Activated CD4-positive, alpha-beta T cell treated with anti-CD3 and anti-CD28 coated beads for 36 hours (primary cell): ENCODE measurements around the gene HMCN2. TPM values are rescaled to one million over a fixed set of nuclear protein-coding genes. Genes with fewer than 3 reads are reported as not detected.

Experiments
- ATAC-seq: fragments of 200-7000 bp; cut with Tn5 transposase; one replicate; pipeline ENCODE4 v1.10.0; 2021; ENCODE audit warnings: mild to moderate bottlenecking, moderate library complexity
- CTCF ChIA-PET: fragments of 350-600 bp; sonication (Branson Sonifier 250); formaldehyde crosslinking; loops from one replicate; lab custom pipeline; 2021; ENCODE audit warnings: antibody characterized with exemption; lab: Charles Lee
- POLR2A ChIA-PET: fragments of 350-600 bp; sonication (Branson Sonifier 250); formaldehyde crosslinking; loops from one replicate; lab custom pipeline; 2021; ENCODE audit warnings: antibody characterized with exemption, inconsistent platforms; lab: Charles Lee
- DNase-seq: peaks from one replicate; pipeline ENCODE4 v3.0.0-alpha.2; 2020
- H3K27ac Mint-ChIP-seq: one replicate; pipeline ENCODE4 v1.8.0; 2021; ENCODE audit warnings: mixed read lengths
- H3K27me3 Mint-ChIP-seq: one replicate; pipeline ENCODE4 v1.8.0; 2021; ENCODE audit warnings: mixed read lengths
- H3K36me3 Mint-ChIP-seq: one replicate; pipeline ENCODE4 v1.8.0; 2021; ENCODE audit warnings: low read depth, mixed read lengths
- H3K4me1 Mint-ChIP-seq: one replicate; pipeline ENCODE4 v1.8.0; 2021; ENCODE audit warnings: mixed read lengths
- H3K4me3 Mint-ChIP-seq: one replicate; pipeline ENCODE4 v1.8.0; 2021; ENCODE audit warnings: mild to moderate bottlenecking, moderate library complexity, mixed read lengths
- H3K9me3 Mint-ChIP-seq: one replicate; pipeline ENCODE4 v1.8.0; 2021; ENCODE audit warnings: low read depth, mixed read lengths
- intact Hi-C, 2 experiments: fragments of 100-400 bp; cut with DNase I in 1 of 2; cut with micrococcal nuclease in 1 of 2; formaldehyde crosslinking; loops; one replicate each; pipeline versions ENCODE4 v1.14.2 to v1.15.1; 2022 to 2024; cut with DNase I, micrococcal nuclease
- total RNA-seq, 2 experiments: library from RNA; stranded (reverse); gene quantifications; one replicate each; pipeline ENCODE4 v1.2.3, GENCODE V29; 2021

Gene HMCN2
- total RNA-seq, 2 experiments from 2014 or later = 0.05 TPM

DNA sequence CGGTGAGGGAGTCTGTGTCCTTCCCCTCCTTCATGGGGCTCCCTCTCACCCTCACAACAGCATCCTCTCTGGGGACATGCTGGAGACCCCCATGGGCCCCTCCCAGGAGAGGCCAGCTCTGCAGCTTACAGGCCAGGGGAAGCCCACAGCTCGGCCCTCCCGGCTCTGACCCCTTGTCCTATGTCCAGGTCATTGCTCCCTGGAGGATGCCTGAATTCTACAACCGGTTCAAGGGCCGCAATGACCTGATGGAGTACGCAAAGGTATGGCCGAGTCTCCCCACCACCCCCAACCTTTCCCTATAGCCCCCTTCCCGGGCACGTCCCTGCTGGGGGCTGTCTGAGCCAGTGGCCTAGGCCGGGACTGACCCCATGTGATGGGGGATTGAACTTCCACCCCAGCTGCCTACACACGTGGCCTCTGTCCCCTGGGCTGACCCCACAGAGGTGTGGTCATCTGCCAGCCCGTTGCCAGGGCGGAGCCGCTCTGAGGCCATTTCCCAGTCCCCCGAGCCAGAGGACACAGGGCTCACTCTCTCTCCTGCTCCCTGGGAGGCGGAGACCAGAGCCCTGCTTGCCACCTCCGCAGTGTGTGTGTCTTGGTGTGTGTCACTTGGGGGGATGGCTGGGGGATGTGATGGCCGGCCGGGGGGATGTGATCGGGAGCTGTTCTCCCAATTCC lies 201.1 kb downstream of the HMCN2 start:
- no peaks in the 10 kb centered on the region for H3K4me1 Mint-ChIP-seq
- DNase-seq (no peak), ATAC-seq (no peak)
- H3K27ac Mint-ChIP-seq = no peak overlapping the region
- no peaks in the 10 kb centered on the region for H3K9me3 Mint-ChIP-seq
- no peaks in the 10 kb centered on the region for H3K36me3 Mint-ChIP-seq
- H3K4me3 Mint-ChIP-seq = no peak overlapping the region
- POLR2A ChIA-PET = no interaction called here
- CTCF ChIA-PET = interaction anchor here (1.0 to 6.3 kb wide), 2 partner anchors 10 to 217 kb away, joined by 4 to 52 read pairs; no protein-coding TSS in a partner anchor
- intact Hi-C loops = loop anchor here in 1 of 2 experiments (10.0 kb wide), 1 partner anchor 398 kb away; no protein-coding TSS in a partner anchor
- H3K27me3 Mint-ChIP-seq = peaks cover 24% of the 10 kb centered on the region

DNA sequence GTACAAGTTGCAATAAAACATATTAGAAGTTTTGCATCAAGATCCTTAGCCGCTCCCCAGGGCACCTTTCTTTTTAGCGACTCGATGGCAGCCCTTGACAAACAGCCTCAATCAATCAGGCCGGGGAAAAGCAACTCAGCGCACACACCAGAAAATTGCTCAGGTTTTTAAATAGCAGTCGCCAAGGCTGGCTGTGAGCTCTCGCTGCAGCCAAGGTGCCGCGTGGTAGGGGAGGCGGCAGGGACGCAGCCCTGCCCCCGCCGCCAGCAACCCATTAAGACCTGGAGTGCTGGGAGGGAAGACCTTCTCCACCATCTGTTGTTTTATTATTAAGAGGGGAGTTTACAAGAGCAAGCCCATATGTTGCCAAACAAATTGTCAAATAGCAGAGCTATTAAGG lies 201.8 kb downstream of the HMCN2 start:
- Mint-ChIP-seq H3K27me3 (peaks cover 25% of the 10 kb centered on the region), H3K27ac (no peak overlapping the region), H3K4me1 (no peaks in the 10 kb centered on the region), H3K36me3 (no peaks in the 10 kb centered on the region), H3K9me3 (no peaks in the 10 kb centered on the region), H3K4me3 (no peak overlapping the region)
- ATAC-seq (no peak), DNase-seq (no peak)
- ChIA-PET CTCF (interaction anchor here (0.6 to 6.3 kb wide), 4 partner anchors 10 to 216 kb away, joined by 3 to 52 read pairs (median 4); no protein-coding TSS in a partner anchor), POLR2A (no interaction called here)
- intact Hi-C loops = loop anchor here in 1 of 2 experiments (10.0 kb wide), 1 partner anchor 397 kb away; no protein-coding TSS in a partner anchor

DNA sequence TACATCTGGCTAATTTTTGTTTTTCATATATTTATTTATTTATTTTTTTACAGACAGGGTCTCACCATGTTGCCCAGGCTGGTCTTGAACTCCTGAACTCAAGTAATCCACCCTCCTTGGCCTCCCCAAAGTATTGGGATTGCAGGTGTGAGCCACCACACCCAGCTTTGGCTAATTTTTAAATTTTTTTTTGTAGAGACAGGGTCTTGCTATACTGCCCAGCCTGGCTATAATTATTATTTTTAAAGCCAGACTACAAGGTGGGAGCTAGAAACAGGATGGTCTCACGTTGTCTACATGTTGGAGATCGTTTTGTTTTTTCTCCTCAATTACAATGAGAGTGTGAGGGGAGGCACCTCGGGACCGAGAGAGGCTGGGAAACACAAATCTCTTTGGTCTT lies 203.0 kb downstream of the HMCN2 start:
- no peak for DNase-seq
- peaks cover 26% of the 10 kb centered on the region for H3K27me3 Mint-ChIP-seq
- intact Hi-C loops = loop anchor here in 1 of 2 experiments (10.0 kb wide), 1 partner anchor 396 kb away; no protein-coding TSS in a partner anchor
- CTCF ChIA-PET = interaction anchor here (0.8 to 6.3 kb wide), 2 partner anchors 10 to 215 kb away, joined by 4 to 52 read pairs; no protein-coding TSS in a partner anchor
- no peaks in the 10 kb centered on the region for H3K4me1 Mint-ChIP-seq
- POLR2A ChIA-PET = no interaction called here
- no peak for ATAC-seq
- H3K27ac Mint-ChIP-seq = no peak overlapping the region
- no peaks in the 10 kb centered on the region for H3K9me3 Mint-ChIP-seq
- H3K36me3 Mint-ChIP-seq = no peaks in the 10 kb centered on the region
- H3K4me3 Mint-ChIP-seq = no peak overlapping the region

DNA sequence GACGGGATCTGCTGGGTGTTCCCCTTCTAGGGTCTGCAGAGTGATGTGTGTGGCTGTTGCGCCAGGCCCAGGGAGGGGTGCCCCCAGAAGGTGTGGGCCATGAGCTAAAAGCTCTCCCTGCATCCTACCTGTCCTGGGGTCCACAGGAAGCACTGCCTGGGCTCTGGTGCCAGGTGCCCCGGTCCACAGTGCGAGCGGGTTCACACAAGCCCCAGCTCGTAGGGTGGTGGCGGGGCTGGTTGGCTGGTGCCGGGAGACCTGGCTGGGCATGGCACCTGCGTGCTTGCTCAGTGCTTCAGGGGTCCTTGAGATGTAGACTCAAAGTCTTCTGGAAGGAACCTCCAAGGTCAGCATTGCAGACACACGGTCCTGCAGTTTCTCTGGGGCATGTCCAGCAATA lies 204.7 kb downstream of the HMCN2 start:
- no peaks in the 10 kb centered on the region for H3K36me3 Mint-ChIP-seq
- no peak overlapping the region for H3K27ac Mint-ChIP-seq
- H3K4me3 Mint-ChIP-seq = no peak overlapping the region
- peaks cover 24% of the 10 kb centered on the region for H3K27me3 Mint-ChIP-seq
- no peak for ATAC-seq
- ChIA-PET POLR2A (no interaction called here), CTCF (no interaction called here)
- no peak for DNase-seq
- H3K4me1 Mint-ChIP-seq = no peaks in the 10 kb centered on the region
- intact Hi-C loops = no loop called here
- no peaks in the 10 kb centered on the region for H3K9me3 Mint-ChIP-seq

DNA sequence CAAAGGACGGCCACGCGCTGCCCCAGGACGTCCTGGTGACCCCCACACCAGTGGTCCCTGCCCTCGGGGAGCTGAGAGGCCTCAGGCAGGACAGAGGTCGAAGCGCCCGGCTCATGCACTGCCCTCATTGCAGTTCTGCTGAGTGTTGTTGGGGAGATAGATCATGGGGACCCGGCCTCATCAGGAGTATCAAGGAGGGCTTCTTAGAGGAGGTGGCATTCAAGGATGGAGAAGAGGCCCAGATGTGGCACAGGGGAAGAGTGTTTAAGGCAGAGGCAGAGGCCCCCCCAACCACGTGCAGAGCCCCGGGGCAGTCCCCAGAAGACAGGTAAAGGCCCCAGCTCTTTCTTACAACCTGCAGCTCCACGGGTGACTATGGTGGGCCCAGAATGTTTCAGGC lies 205.4 kb downstream of the HMCN2 start:
- no peaks in the 10 kb centered on the region for H3K36me3 Mint-ChIP-seq
- no peaks in the 10 kb centered on the region for H3K4me1 Mint-ChIP-seq
- no peak for DNase-seq
- CTCF ChIA-PET = interaction anchor here (0.6 kb wide), 1 partner anchor 237 kb away, joined by 3 read pairs; no protein-coding TSS in a partner anchor
- POLR2A ChIA-PET = no interaction called here
- peaks cover 27% of the 10 kb centered on the region for H3K27me3 Mint-ChIP-seq
- H3K4me3 Mint-ChIP-seq = no peak overlapping the region
- H3K9me3 Mint-ChIP-seq = no peaks in the 10 kb centered on the region
- no peak overlapping the region for H3K27ac Mint-ChIP-seq
- intact Hi-C loops = no loop called here
- ATAC-seq = no peak

DNA sequence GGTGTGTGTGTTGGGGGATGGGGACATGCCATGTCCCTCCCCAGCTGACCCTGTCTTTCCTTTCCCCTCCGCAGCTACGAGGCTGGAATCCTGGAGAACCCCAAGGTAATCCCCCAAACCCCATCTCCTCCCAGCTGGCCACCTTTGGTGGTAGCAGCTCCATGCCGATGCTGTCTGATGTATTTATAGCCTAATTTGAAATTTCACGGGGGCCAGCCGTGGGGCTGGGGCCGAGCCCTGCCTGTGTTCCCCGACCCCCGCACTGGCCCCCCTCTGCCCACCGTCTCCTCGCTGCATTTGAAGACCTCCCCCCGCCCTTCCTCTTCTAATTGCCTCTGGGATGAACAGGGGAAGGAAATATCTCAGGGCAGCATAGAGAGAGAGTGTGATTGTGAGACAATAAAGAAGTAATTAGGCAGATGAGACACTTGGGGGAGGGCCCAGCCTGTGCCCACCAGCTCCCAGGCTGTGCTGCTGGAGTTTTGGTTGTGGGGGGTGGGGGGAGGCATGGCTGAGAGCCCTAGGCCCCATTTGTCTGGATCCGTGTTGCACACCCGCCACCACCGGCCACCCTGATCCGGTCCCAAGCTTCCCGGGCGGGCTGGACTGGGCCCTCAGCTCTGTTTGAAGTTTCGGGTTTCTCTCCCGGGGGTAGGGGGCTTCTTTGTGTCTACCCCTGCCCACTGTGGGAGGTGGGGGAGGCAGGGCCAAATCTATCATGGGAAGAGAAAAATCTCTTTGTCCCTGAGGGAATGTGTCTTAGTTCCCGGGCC lies 206.0 kb downstream of the HMCN2 start:
- Mint-ChIP-seq H3K27me3 (peaks cover 25% of the 10 kb centered on the region), H3K36me3 (no peaks in the 10 kb centered on the region), H3K4me3 (no peak overlapping the region), H3K4me1 (no peaks in the 10 kb centered on the region), H3K27ac (no peak overlapping the region), H3K9me3 (no peaks in the 10 kb centered on the region)
- ChIA-PET CTCF (interaction anchor here (0.6 kb wide), 1 partner anchor 236 kb away, joined by 3 read pairs; no protein-coding TSS in a partner anchor), POLR2A (no interaction called here)
- intact Hi-C loops = no loop called here
- DNase-seq (no peak), ATAC-seq (no peak)

DNA sequence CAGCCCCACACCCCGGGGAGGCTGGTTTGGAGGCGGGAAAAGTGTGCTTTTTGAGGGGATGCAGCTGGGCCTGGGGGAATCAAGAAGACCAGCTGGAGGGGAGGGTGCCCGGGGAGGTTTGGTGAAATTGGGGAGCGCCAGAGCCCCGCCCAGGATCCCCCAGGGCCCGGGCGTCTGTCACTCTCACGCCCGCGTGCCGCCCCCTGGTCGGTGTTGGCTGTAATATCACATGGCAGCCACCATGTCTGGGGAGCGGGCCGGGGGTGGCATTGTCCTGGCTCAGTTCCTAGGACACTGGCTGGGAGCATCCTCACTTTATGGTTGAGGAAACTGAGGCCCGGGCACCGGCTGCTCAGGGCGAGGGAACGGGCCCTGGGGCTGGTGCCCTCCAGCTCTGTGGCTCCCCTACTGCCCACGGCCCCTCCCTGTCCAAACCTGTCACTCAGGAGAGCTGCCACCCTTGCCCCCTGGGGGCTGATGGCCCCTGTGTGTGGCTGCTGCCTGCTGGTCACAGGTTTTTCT lies 206.7 kb downstream of the HMCN2 start:
- Mint-ChIP-seq H3K4me1 (no peaks in the 10 kb centered on the region), H3K4me3 (no peak overlapping the region), H3K36me3 (no peaks in the 10 kb centered on the region), H3K27me3 (peaks cover 21% of the 10 kb centered on the region), H3K27ac (no peak overlapping the region), H3K9me3 (no peaks in the 10 kb centered on the region)
- POLR2A ChIA-PET = no interaction called here
- no peak for ATAC-seq
- DNase-seq = no peak
- intact Hi-C loops = no loop called here
- CTCF ChIA-PET = no interaction called here

DNA sequence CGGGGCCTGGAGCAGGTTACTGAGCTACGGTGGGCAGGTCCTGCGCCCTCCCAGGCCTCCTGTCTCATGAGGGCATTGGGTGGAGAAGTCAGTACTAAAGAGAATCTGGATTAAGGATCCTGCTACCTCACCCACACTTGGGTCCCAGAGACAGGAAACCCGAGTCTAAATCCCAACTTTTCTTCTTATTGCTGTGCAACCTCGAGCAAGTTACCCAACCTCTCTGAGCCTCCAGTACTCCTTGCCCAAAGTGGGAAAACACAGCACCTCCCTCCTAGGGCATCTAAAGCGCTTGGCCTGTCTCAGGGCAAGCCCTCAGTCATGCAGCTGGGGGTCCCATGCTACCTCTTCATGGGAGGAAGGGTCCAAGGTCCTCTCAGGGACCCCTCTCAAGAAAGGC lies 207.4 kb downstream of the HMCN2 start:
- ATAC-seq (no peak), DNase-seq (no peak)
- POLR2A ChIA-PET = no interaction called here
- Mint-ChIP-seq H3K36me3 (no peaks in the 10 kb centered on the region), H3K4me1 (no peaks in the 10 kb centered on the region), H3K27ac (no peak overlapping the region), H3K27me3 (peaks cover 14% of the 10 kb centered on the region), H3K4me3 (no peak overlapping the region), H3K9me3 (no peaks in the 10 kb centered on the region)
- intact Hi-C loops = no loop called here
- CTCF ChIA-PET = no interaction called here

DNA sequence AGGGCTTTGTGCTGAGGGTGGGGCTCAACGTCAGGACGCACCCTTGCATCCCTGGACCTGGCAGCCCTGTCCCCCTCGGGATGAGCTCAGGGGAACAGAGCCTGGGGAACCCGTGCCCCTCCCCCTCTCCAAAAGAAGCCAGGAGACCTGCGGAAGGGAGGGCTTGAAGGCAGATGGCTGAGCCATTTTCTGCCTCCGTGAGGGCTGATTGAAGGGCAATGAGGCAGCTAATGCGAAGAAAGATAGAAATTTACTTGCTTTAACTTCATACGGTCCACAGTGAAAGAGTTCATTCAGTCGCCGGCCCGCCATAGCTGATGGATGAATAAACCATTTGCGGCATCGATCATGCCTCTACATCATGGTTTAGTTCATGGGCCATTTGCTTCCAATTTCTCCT lies 208.0 kb downstream of the HMCN2 start:
- CTCF ChIA-PET = interaction anchor here (0.6 kb wide), 1 partner anchor 111 kb away, joined by 4 read pairs; no protein-coding TSS in a partner anchor

DNA sequence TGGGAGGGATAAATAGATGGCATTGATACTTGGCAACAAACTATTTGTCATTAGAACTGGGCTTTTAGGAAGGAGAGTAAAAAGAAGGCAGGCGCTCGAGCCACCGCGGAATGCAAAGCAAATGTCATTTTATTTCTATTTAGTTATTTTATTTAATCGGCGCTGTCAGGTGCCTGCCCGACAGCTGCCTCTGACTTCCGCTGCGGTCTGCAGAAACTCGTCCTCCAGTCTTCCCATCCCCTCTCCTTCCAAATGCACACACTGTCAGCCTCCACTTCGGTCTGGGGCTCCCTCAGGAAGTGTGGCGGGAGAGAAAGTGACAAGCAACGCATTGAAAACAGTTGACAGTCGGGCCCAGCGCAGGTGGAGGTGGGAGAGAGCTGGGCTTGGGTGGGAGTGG lies 208.5 kb downstream of the HMCN2 start:
- no peaks in the 10 kb centered on the region for H3K4me1 Mint-ChIP-seq
- H3K27me3 Mint-ChIP-seq = peaks cover 13% of the 10 kb centered on the region
- no peak for ATAC-seq
- ChIA-PET CTCF (interaction anchor here (0.6 kb wide), 1 partner anchor 112 kb away, joined by 4 read pairs; no protein-coding TSS in a partner anchor), POLR2A (no interaction called here)
- no peaks in the 10 kb centered on the region for H3K9me3 Mint-ChIP-seq
- no peak overlapping the region for H3K4me3 Mint-ChIP-seq
- no peaks in the 10 kb centered on the region for H3K36me3 Mint-ChIP-seq
- no peak overlapping the region for H3K27ac Mint-ChIP-seq
- DNase-seq = no peak
- intact Hi-C loops = no loop called here

More for the DNA sequence above, 208.0 kb downstream of the HMCN2 start:
- Mint-ChIP-seq H3K4me3 (no peak overlapping the region), H3K27me3 (peaks cover 13% of the 10 kb centered on the region), H3K36me3 (no peaks in the 10 kb centered on the region), H3K4me1 (no peaks in the 10 kb centered on the region), H3K9me3 (no peaks in the 10 kb centered on the region), H3K27ac (no peak overlapping the region)
- POLR2A ChIA-PET = no interaction called here
- no peak for DNase-seq
- no peak for ATAC-seq
- intact Hi-C loops = no loop called here

DNA sequence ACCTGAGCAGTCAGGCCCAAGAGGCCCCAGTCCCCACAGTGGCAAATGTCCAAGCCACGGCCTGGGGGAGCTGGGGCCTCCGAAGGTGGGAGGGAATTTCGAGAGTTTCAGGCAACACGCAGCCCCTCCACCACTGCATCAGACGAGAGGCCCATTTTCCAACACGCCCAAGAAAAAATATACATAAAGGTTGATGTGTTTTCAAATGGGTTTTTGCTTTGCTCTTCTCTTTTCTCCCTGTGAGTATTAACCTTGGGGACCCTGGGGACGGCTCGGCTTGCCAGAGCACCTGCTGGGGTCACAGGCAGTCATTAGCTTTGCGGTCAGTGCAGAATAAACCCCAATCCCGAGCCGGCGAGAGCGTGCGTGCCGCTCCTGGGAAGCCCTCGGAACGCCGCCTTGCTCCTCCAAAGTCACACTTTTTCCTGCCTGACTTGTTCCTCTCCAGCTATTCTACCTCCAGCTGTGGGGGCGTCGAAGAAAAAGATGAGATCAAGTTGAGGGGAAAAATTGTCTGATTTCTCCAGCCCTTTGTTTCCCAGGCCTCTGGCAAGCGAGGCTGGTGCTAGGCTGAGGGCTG lies 210.7 kb downstream of the HMCN2 start:
- intact Hi-C loops = no loop called here
- Mint-ChIP-seq H3K27ac (no peak overlapping the region), H3K27me3 (peaks cover 11% of the 10 kb centered on the region), H3K4me3 (no peak overlapping the region), H3K36me3 (no peaks in the 10 kb centered on the region), H3K9me3 (no peaks in the 10 kb centered on the region), H3K4me1 (no peaks in the 10 kb centered on the region)
- no peak for DNase-seq
- CTCF ChIA-PET = interaction anchor here (0.5 to 0.7 kb wide), 2 partner anchors 478 to 750 kb away, joined by 3 read pairs; no protein-coding TSS in a partner anchor
- POLR2A ChIA-PET = no interaction called here
- ATAC-seq = no peak
